CD4-positive, alpha-beta T cell treated with Interleukin-6 at 100 ng/mL for 8 hours (primary cell): ENCODE results near the gene SLC16A2.
"Not testable (repeated sequence)": the region's sequence is repeated elsewhere in the genome, so short reads cannot be mapped to it uniquely, and the experiment has no call there.

ENCODE experiments used
- DNase-seq: peaks from one replicate; pipeline ENCODE4 v3.0.0-alpha.2; 2020; ENCODE audit warnings: mixed read lengths, low spot score

The SLC16A2 gene

GRCh38 chrX:74506317-74507115, 85.2 kb downstream of the SLC16A2 start:
- DNase-seq, result no peak

GRCh38 chrX:74507191-74507590, 85.9 kb downstream of the SLC16A2 start:
- no peak for DNase-seq

- no peak for DNase-seq
Observed at GRCh38 chrX:74509989-74510388, 88.7 kb downstream of the SLC16A2 start.

- DNase-seq, result no peak
Observed at GRCh38 chrX:74510401-74510800, 89.1 kb downstream of the SLC16A2 start.

GRCh38 chrX:74511704-74512103, 90.4 kb downstream of the SLC16A2 start:
- no peak for DNase-seq

GRCh38 chrX:74514384-74514783, 93.1 kb downstream of the SLC16A2 start:
- DNase-seq, result no peak

GRCh38 chrX:74515356-74515755, 94.1 kb downstream of the SLC16A2 start:
- DNase-seq, result no peak

GRCh38 chrX:74516013-74516412, 94.7 kb downstream of the SLC16A2 start:
- DNase-seq, result not testable (repeated sequence)

GRCh38 chrX:74519870-74520269, 98.6 kb downstream of the SLC16A2 start:
- no peak for DNase-seq

- no peak for DNase-seq
Observed at GRCh38 chrX:74520291-74520690, 99.0 kb downstream of the SLC16A2 start.

- DNase-seq, result no peak
Observed at GRCh38 chrX:74520896-74521295, 99.6 kb downstream of the SLC16A2 start.

- DNase-seq, result no peak
Observed at GRCh38 chrX:74521961-74522751, 100.9 kb downstream of the SLC16A2 start.

- DNase-seq, result no peak
Observed at GRCh38 chrX:74523224-74523623, 101.9 kb downstream of the SLC16A2 start.

- DNase-seq, result no peak
Observed at GRCh38 chrX:74523870-74524735, 102.8 kb downstream of the SLC16A2 start.

- no peak for DNase-seq
Observed at GRCh38 chrX:74525116-74525515, 103.8 kb downstream of the SLC16A2 start.

- no peak for DNase-seq
Observed at GRCh38 chrX:74526764-74527163, 105.5 kb downstream of the SLC16A2 start.

- no peak for DNase-seq
Observed at GRCh38 chrX:74527350-74527749, 106.1 kb downstream of the SLC16A2 start.

- DNase-seq, result no peak
Observed at GRCh38 chrX:74529311-74529710, 108.0 kb downstream of the SLC16A2 start.

GRCh38 chrX:74531081-74531480, 109.8 kb downstream of the SLC16A2 start:
- DNase-seq, result no peak

GRCh38 chrX:74534569-74535038, 113.3 kb downstream of the SLC16A2 start:
- DNase-seq, result no peak

- DNase-seq, result no peak
Observed at GRCh38 chrX:74535086-74535407, 113.8 kb downstream of the SLC16A2 start.

- peak; percentile 33 for DNase-seq
Observed at GRCh38 chrX:74535408-74536151, 114.3 kb downstream of the SLC16A2 start.
